ENCODE results near the gene HNRNPM. TPM values are rescaled to one million over a fixed set of nuclear protein-coding genes. Genes with fewer than 3 reads are reported as not detected.

Gene HNRNPM, protein sequence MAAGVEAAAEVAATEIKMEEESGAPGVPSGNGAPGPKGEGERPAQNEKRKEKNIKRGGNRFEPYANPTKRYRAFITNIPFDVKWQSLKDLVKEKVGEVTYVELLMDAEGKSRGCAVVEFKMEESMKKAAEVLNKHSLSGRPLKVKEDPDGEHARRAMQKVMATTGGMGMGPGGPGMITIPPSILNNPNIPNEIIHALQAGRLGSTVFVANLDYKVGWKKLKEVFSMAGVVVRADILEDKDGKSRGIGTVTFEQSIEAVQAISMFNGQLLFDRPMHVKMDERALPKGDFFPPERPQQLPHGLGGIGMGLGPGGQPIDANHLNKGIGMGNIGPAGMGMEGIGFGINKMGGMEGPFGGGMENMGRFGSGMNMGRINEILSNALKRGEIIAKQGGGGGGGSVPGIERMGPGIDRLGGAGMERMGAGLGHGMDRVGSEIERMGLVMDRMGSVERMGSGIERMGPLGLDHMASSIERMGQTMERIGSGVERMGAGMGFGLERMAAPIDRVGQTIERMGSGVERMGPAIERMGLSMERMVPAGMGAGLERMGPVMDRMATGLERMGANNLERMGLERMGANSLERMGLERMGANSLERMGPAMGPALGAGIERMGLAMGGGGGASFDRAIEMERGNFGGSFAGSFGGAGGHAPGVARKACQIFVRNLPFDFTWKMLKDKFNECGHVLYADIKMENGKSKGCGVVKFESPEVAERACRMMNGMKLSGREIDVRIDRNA
- total RNA-seq = 100 to 1,000 TPM in 6 of 7 donors, 10 to 100 TPM in 1; 88.2 to 220 (median 180) TPM
- 100 to 1,000 TPM; 146 to 285 TPM for polyA plus RNA-seq
- long read RNA-seq, donor 1, transcript HNRNPM-217 (15 exons, 2,458 nt) = major isoform, 7 of 936 reads
- long read RNA-seq, donor 1, partial matches to known transcripts = 135 of 936 reads
- long read RNA-seq, donor 1, other reads (novel, unspliced or antisense) = 794 of 936 reads
- long read RNA-seq, donor 2, transcript HNRNPM-216 (1 exons, 1,809 nt) = major isoform, 18 of 113 reads
- long read RNA-seq, donor 2, partial matches to known transcripts = 28 of 113 reads
- long read RNA-seq, donor 2, other reads (novel, unspliced or antisense) = 67 of 113 reads
- long read RNA-seq, donor 3, partial matches to known transcripts = 30 of 403 reads
- long read RNA-seq, donor 3, other reads (novel, unspliced or antisense) = 368 of 403 reads

DNA sequence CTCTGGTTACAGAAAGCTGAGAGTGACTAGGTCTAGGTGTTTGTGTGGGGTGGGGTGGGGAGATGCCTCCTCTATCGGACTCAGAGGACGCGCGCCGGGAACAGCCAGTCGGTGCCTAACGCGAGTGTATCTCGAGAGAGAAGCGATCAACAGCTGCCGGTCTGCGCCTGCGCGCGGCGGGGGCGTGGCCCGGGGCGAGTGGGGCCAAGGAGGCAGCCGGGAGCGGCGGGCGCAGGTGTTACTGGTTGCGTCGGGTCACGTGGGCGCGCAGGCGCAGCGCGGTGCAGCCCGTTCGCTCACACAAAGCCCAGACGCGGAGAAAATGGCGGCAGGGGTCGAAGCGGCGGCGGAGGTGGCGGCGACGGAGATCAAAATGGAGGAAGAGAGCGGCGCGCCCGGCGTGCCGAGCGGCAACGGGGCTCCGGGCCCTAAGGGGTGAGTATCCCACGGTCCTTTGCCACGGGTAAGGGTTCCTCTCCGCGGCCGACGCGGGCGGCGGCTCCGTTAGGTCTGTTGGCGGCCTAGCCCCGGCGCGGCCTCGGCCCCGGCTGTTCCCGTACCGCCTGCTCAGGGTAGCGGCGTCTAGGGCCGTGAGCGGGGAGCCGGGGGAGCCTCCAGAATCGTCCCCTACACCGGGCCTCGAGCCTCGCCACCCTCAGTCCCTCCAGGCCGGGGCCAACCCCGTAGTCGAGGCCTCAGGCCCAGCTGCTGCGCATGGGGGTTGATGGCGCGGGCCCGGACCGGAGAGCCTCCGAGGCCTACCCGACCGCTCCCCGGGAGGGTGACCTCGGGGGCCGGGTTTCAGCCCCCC lies at the start of gene HNRNPM:
Gene HNRNPM, plus strand, starts transcription at position 299 of the 811 bp plus-strand sequence. Its CDS starts 24 bp downstream, at position 323.
- 0 to 1% (median 0%) methylated on average over 82 to 93 of the region's 93 CpGs for WGBS, 3 donors
- Histone ChIP-seq H3K27ac (peak within 1 kb of the TSS; percentile 83 to 87), H3K4me1 (ENCODE audit: insufficient read depth) (peaks cover 7% of the 10 kb centered on the region), H3K4me3 (peak within 1 kb of the TSS; percentile 95), H3K9me3 (no peaks in the 10 kb centered on the region), H3K27me3 (no peaks in the 10 kb centered on the region), H3K36me3 (no peaks in the 10 kb centered on the region)
- TF ChIP-seq, protein P1, sequence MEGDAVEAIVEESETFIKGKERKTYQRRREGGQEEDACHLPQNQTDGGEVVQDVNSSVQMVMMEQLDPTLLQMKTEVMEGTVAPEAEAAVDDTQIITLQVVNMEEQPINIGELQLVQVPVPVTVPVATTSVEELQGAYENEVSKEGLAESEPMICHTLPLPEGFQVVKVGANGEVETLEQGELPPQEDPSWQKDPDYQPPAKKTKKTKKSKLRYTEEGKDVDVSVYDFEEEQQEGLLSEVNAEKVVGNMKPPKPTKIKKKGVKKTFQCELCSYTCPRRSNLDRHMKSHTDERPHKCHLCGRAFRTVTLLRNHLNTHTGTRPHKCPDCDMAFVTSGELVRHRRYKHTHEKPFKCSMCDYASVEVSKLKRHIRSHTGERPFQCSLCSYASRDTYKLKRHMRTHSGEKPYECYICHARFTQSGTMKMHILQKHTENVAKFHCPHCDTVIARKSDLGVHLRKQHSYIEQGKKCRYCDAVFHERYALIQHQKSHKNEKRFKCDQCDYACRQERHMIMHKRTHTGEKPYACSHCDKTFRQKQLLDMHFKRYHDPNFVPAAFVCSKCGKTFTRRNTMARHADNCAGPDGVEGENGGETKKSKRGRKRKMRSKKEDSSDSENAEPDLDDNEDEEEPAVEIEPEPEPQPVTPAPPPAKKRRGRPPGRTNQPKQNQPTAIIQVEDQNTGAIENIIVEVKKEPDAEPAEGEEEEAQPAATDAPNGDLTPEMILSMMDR (IDR thresholded peaks at IDR 0.05) = peak in 1 of 3 donors; percentile 17
- TF ChIP-seq POLR2A (IDR thresholded peaks at IDR 0.05) = peak; percentile 94
- no peak for TF ChIP-seq EP300 (IDR thresholded peaks at IDR 0.05)
- peak; percentile 99 to 100 (median 100) for DNase-seq
- intact Hi-C loops (cut with DNase I) = loop anchor here in 1 of 4 donors (2.0 kb wide), 1 partner anchor 32 kb away; the partner anchor contains the start of gene MARCHF2

DNA sequence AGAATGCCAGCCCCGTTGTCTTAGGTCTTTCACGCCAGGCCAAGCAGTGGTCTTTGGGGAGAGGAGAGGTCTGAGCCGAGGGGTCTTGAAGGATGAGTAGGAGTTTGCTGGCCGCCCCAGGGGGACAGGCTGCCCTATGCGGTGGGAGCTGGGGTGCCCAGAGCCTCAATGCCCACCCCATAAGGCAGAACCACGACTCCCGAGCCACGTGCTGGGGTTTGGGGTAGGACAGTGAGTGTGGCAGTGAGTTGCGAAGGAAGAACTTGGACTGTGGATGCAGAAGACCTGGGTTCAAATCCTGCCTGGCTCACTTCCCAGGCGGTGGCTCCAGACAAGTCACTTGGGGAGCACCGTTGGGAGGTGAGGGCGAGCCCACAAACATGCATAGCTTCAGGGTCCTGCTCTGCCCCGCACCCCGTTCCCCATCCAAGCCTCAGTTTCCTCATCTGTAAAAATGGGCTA lies 49.1 kb upstream of the HNRNPM start:
- Histone ChIP-seq H3K36me3 (no peaks in the 10 kb centered on the region), H3K27me3 (no peaks in the 10 kb centered on the region), H3K4me1 (ENCODE audit: insufficient read depth) (peaks cover 28% of the 10 kb centered on the region), H3K9me3 (no peaks in the 10 kb centered on the region), H3K27ac (no peak overlapping the region), H3K4me3 (no peak overlapping the region)
- WGBS, 3 donors = 84 to 95% (median 93%) methylated on average over 12 to 14 of the region's 14 CpGs
- TF ChIP-seq, protein P1 (IDR thresholded peaks at IDR 0.05) = no peak
- TF ChIP-seq EP300 (IDR thresholded peaks at IDR 0.05) (no peak), POLR2A (IDR thresholded peaks at IDR 0.05) (no peak)
- intact Hi-C loops (cut with DNase I) = loop anchor here in 3 of 4 donors (2.0 to 5.0 kb wide), 3 partner anchors 41 to 907 kb away; no protein-coding TSS in a partner anchor
- no peak for DNase-seq

DNA sequence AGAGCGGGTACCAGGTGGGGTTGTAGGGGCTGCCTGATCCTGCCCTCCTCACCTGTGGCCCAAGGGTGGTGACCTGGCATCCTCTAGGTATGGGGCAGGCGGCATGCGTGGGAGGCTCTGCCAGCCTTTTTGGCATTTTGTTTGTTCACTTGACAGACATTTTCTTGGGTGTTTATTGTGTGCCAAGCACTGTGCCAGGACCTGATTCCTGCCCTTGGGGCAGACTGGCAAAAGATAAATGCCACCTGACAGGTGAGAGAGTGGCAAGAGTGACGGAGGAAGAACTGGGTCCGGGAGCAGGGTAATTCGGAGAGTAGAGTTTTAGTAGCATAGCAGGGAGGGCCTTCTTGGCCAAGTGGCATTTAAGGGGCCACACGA lies 48.6 kb upstream of the HNRNPM start:
- no peak for TF ChIP-seq POLR2A (IDR thresholded peaks at IDR 0.05)
- TF ChIP-seq EP300 (IDR thresholded peaks at IDR 0.05) = no peak
- TF ChIP-seq, protein P1 (IDR thresholded peaks at IDR 0.05) = no peak
- intact Hi-C loops (cut with DNase I) = loop anchor here in 3 of 4 donors (2.0 to 5.0 kb wide), 3 partner anchors 41 to 906 kb away; no protein-coding TSS in a partner anchor
- H3K27ac ChIP-seq = no peak overlapping the region
- H3K36me3 ChIP-seq = no peaks in the 10 kb centered on the region
- 86 to 95% (median 87%) methylated on average over 7 of the region's 7 CpGs for WGBS, 3 donors
- no peaks in the 10 kb centered on the region for H3K27me3 ChIP-seq
- DNase-seq = no peak
- peaks cover 27% of the 10 kb centered on the region for H3K4me1 ChIP-seq (ENCODE audit: insufficient read depth)
- no peaks in the 10 kb centered on the region for H3K9me3 ChIP-seq
- H3K4me3 ChIP-seq = no peak overlapping the region

All from ovary (tissue), 10 donors.